OCI-LY7 (cell line): ENCODE measurements around the gene TRIM41. TPM values are rescaled to one million over a fixed set of nuclear protein-coding genes. Genes with fewer than 3 reads are reported as not detected.

Experiments used
- BruUV-seq: library from RNA; stranded (reverse); fragments of 400-500 nt; replicated peaks from 2 replicates; lab custom pipeline; 2021; lab: Mats Ljungman, UMichigan
- CTCF ChIA-PET: fragments of 300-600 bp; sonication (Branson Sonifier 250); formaldehyde crosslinking; loops from one replicate; lab custom pipeline; 2022; ENCODE audit warnings: antibody characterized with exemption; ENCODE audit not compliant: unreplicated experiment; lab: Charles Lee
- POLR2A ChIA-PET: fragments of 300-600 bp; sonication (Branson Sonifier 250); formaldehyde crosslinking; loops from one replicate; lab custom pipeline; 2022; ENCODE audit warnings: antibody characterized with exemption; lab: Charles Lee
- DNase-seq: peaks from one replicate; pipeline ENCODE4 v3.0.0-alpha.2; 2015; ENCODE audit warnings: low spot score
- H2AFZ ChIP-seq: fragments of 200-600 bp; sonication (generic), shearing (Covaris generic); 2 replicates; pipeline ENCODE4 v1.6.1; 2014; ENCODE audit warnings: mild to moderate bottlenecking, antibody characterized with exemption, low read length, moderate library complexity
- H3K27ac ChIP-seq: fragments of 200-600 bp; sonication (generic); 2 replicates; pipeline ENCODE4 v1.5.1; 2014; ENCODE audit warnings: mixed run types, low read depth, mild to moderate bottlenecking, moderate library complexity, low read length, inconsistent platforms; ENCODE audit not compliant: poor library complexity, severe bottlenecking
- H3K36me3 ChIP-seq: fragments of 200-600 bp; sonication (generic); 2 replicates; pipeline ENCODE4 v1.6.1; 2014; ENCODE audit warnings: mild to moderate bottlenecking, antibody characterized with exemption, low read length, moderate library complexity, mixed read lengths; ENCODE audit not compliant: insufficient read depth
- H3K4me1 ChIP-seq: fragments of 200-600 bp; sonication (generic); 2 replicates; pipeline ENCODE4 v1.5.1; 2014; ENCODE audit warnings: mild to moderate bottlenecking, low read length; ENCODE audit not compliant: insufficient read depth, poor library complexity, severe bottlenecking
- H3K4me2 ChIP-seq: fragments of 200-600 bp; sonication (generic); 2 replicates; pipeline ENCODE4 v1.6.1; 2014; ENCODE audit warnings: mild to moderate bottlenecking, low read length
- H3K4me3 ChIP-seq: fragments of 200-600 bp; sonication (generic); 2 replicates; pipeline ENCODE4 v1.5.1; 2014; ENCODE audit warnings: mild to moderate bottlenecking, low read depth, low read length; ENCODE audit not compliant: poor library complexity, severe bottlenecking
- H3K79me2 ChIP-seq: fragments of 200-600 bp; sonication (generic); 2 replicates; pipeline ENCODE4 v1.6.1; 2016; ENCODE audit warnings: low read depth, mild to moderate bottlenecking, low read length, moderate library complexity, mixed read lengths; ENCODE audit not compliant: insufficient read depth
- H3K9me2 ChIP-seq: fragments of 200-600 bp; sonication (generic); 2 replicates; pipeline ENCODE4 v1.6.1; 2016; ENCODE audit warnings: mild to moderate bottlenecking, low read length, mixed read lengths; ENCODE audit not compliant: insufficient read depth
- H3K9me3 ChIP-seq: fragments of 200-600 bp; sonication (generic); 2 replicates; pipeline ENCODE4 v1.6.1; 2014; ENCODE audit warnings: mild to moderate bottlenecking, mixed run types, low read length, mixed read lengths
- H4K20me1 ChIP-seq: fragments of 200-600 bp; sonication (generic); 2 replicates; pipeline ENCODE4 v1.6.1; 2014; ENCODE audit warnings: mild to moderate bottlenecking, antibody characterized with exemption, low read length, moderate library complexity, mixed read lengths; ENCODE audit not compliant: insufficient read depth
- EZH2phosphoT487 ChIP-seq: fragments of 200-600 bp; sonication (generic); IDR thresholded peaks from 2 replicates; pipeline ENCODE4 v1.6.1; 2018; ENCODE audit warnings: low read depth, borderline replicate concordance, mild to moderate bottlenecking, mixed run types, antibody characterized with exemption, low read length, moderate library complexity, mixed read lengths
- intact Hi-C: fragments of 100-400 bp; cut with micrococcal nuclease; formaldehyde crosslinking; loops from one replicate; pipeline ENCODE4 v1.10.0; 2022; ENCODE audit not compliant: unreplicated experiment
- total RNA-seq, 2 experiments: library from RNA; depleted of rRNA in 1 of 2; stranded (reverse); fragments of >200 nt in 1 of 2; shearing (Covaris generic) in 1 of 2; gene quantifications; 2 replicates each; pipeline ENCODE4 v1.2.3, GENCODE V29; 2014 to 2022
- TF ChIP-seq, protein P1 (sequence below): fragments of 200-600 bp; sonication (generic); conservative IDR thresholded peaks from 2 replicates; pipeline ENCODE4 v1.5.1; 2014; ENCODE audit warnings: mild to moderate bottlenecking, antibody characterized with exemption, low read length, moderate library complexity, mixed read lengths

TRIM41 gene
- total RNA-seq, 2 experiments from 2014 or later, result 30.2 to 73.4 TPM

DNA sequence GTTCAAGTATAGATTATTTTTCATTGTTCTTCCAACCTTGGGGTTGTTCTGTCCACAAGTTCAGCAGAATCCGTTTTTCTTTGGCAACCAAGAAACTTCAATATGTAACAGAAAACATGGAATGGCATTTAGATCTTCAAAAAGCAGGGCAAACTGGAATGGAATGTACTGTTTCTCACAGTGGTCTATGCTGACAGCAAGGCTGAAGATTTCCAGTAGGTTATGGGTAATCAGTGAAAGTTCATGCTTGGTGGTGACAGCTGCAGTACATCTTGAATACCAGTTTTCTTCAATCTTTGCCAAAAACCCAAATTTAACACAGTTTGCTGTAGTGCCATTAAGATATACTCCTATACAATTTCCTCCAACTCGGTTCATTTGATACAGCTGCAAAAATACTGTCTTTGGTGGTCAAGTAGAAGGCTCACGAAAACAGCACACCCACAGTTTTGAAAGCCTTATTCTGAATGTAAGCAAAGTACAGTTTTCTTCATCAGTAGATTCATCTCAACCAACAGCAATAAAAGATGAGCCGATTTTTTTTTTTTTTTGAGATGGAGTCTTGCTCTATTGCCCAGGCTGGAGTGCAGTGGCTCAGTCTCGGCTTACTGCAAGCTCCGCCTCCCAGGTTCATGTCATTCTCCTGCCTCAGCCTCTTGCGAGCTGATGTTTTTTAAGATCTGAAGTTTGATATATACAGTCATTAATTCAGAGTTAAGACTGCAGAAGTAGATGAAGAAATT, 32.9 kb downstream of the TRIM41 start:
- H4K20me1 ChIP-seq, result peaks cover 27% of the 10 kb centered on the region; the same call in 1 of the 2 replicates
- H3K4me2 ChIP-seq, result peak overlapping the region; percentile 86
- H3K9me3 ChIP-seq, result no peaks in the 10 kb centered on the region
- intact Hi-C loops, result no loop called here
- H3K4me3 ChIP-seq, result no peak overlapping the region
- BruUV-seq, result TSS peak; percentile 38
- POLR2A ChIA-PET, result interaction anchor here (0.7 to 1.1 kb wide), 3 partner anchors 9 to 13 kb away, joined by 3 to 7 read pairs (median 4); partner anchors contain the start of gene RACK1
- peaks cover 86% of the 10 kb centered on the region for H3K79me2 ChIP-seq
- H3K36me3 ChIP-seq, result peaks cover 57% of the 10 kb centered on the region
- H2AFZ ChIP-seq, result no peak overlapping the region
- CTCF ChIA-PET, result no interaction called here
- TF ChIP-seq, protein P1, sequence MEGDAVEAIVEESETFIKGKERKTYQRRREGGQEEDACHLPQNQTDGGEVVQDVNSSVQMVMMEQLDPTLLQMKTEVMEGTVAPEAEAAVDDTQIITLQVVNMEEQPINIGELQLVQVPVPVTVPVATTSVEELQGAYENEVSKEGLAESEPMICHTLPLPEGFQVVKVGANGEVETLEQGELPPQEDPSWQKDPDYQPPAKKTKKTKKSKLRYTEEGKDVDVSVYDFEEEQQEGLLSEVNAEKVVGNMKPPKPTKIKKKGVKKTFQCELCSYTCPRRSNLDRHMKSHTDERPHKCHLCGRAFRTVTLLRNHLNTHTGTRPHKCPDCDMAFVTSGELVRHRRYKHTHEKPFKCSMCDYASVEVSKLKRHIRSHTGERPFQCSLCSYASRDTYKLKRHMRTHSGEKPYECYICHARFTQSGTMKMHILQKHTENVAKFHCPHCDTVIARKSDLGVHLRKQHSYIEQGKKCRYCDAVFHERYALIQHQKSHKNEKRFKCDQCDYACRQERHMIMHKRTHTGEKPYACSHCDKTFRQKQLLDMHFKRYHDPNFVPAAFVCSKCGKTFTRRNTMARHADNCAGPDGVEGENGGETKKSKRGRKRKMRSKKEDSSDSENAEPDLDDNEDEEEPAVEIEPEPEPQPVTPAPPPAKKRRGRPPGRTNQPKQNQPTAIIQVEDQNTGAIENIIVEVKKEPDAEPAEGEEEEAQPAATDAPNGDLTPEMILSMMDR, result no peak
- no peak for TF ChIP-seq EZH2phosphoT487
- H3K4me1 ChIP-seq, result peaks cover 38% of the 10 kb centered on the region
- no peak overlapping the region for H3K27ac ChIP-seq
- no peaks in the 10 kb centered on the region for H3K9me2 ChIP-seq
- DNase-seq, result no peak

DNA sequence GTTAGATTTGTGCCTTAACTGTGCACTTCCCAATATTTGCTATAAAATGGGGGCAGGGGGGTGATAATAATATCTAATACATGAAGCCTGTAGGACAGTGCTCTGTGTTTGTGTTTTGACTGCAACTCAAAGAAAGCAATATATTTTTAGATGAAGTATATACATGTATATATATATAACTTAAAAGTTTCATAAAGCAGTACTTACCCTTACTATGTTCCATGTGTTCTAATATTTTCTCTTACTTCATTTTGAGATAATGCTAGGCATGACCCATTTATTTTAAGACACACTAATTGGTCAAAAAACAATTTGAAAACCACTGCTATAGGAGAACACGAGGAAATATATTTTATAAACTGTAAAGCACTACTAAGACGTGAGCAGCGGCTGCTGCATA, 35.5 kb downstream of the TRIM41 start:
- no peak for TF ChIP-seq EZH2phosphoT487
- TF ChIP-seq, protein P1, result no peak
- H3K4me3 ChIP-seq, result peak overlapping the region; percentile 81
- peaks cover 27% of the 10 kb centered on the region; the same call in 1 of the 2 replicates for H4K20me1 ChIP-seq
- no peaks in the 10 kb centered on the region for H3K9me2 ChIP-seq
- H3K36me3 ChIP-seq, result peaks cover 58% of the 10 kb centered on the region
- peaks cover 33% of the 10 kb centered on the region for H3K4me1 ChIP-seq
- intact Hi-C loops, result no loop called here
- no peak overlapping the region for H3K27ac ChIP-seq
- H2AFZ ChIP-seq, result no peak overlapping the region
- H3K9me3 ChIP-seq, result peaks cover 4% of the 10 kb centered on the region; the same call in 1 of the 2 replicates
- no TSS peak for BruUV-seq
- POLR2A ChIA-PET, result interaction anchor here (0.7 to 3.1 kb wide), 2 partner anchors 7 to 10 kb away, joined by 3 to 18 read pairs; no protein-coding TSS in a partner anchor
- H3K4me2 ChIP-seq, result peak overlapping the region; percentile 86
- no peak for DNase-seq
- CTCF ChIA-PET, result no interaction called here
- H3K79me2 ChIP-seq, result peaks cover 78% of the 10 kb centered on the region

DNA sequence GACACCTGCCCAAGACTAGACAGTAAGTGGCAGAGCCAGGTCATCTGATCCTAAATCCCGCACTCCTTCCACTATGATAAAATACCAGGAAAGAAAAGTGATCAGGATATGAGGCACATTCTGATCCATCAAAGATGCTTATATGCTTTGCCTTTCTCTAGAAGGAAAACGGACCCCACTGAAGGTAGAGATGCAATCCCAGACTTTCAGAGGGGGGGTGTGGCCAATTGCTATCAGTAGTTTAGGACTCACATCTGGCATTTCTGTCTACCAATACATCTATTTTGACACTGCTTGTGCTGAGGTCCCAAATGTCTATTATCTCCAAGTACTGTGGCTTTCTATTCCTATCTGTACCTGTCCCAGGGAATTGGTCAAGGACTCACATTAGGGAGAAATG, 36.2 kb downstream of the TRIM41 start:
- DNase-seq, result no peak

More for the DNA sequence above, 36.2 kb downstream of the TRIM41 start:
- peaks cover 77% of the 10 kb centered on the region for H3K79me2 ChIP-seq
- H3K4me1 ChIP-seq, result peaks cover 33% of the 10 kb centered on the region
- peak overlapping the region; percentile 81 for H3K4me3 ChIP-seq
- ChIA-PET POLR2A (interaction anchor here (0.7 to 3.1 kb wide), 2 partner anchors 8 to 10 kb away, joined by 3 to 18 read pairs; no protein-coding TSS in a partner anchor), CTCF (no interaction called here)
- BruUV-seq, result no TSS peak
- H3K27ac ChIP-seq, result no peak overlapping the region
- no peak overlapping the region for H2AFZ ChIP-seq
- H3K9me2 ChIP-seq, result no peaks in the 10 kb centered on the region
- peaks cover 4% of the 10 kb centered on the region; the same call in 1 of the 2 replicates for H3K9me3 ChIP-seq
- TF ChIP-seq, protein P1, result no peak
- no peak for TF ChIP-seq EZH2phosphoT487
- H3K4me2 ChIP-seq, result peak overlapping the region; percentile 86
- H3K36me3 ChIP-seq, result peaks cover 59% of the 10 kb centered on the region
- intact Hi-C loops, result no loop called here
- peaks cover 27% of the 10 kb centered on the region; the same call in 1 of the 2 replicates for H4K20me1 ChIP-seq
